Hepatocyte (in vitro differentiated cells): Measurements from ENCODE around the gene ARCN1. TPM values are rescaled to one million over a fixed set of nuclear protein-coding genes. Genes with fewer than 3 reads are reported as not detected.
"Not testable (repeated sequence)": the region's sequence is repeated elsewhere in the genome, so short reads cannot be mapped to it uniquely, and the experiment has no call there.

Experiments
- DNase-seq: peaks from one replicate; pipeline ENCODE4 v3.0.0-alpha.2; 2016; ENCODE audit warnings: low spot score
- H2AFZ ChIP-seq: fragments of 200-600 bp; sonication (generic); 2 replicates; pipeline ENCODE4 v1.6.0; 2016; ENCODE audit warnings: antibody characterized with exemption, mild to moderate bottlenecking
- H3K27ac ChIP-seq: fragments of 200-600 bp; sonication (generic); 2 replicates; pipeline ENCODE4 v1.5.1; 2016; ENCODE audit warnings: mild to moderate bottlenecking
- H3K27me3 ChIP-seq: fragments of 200-600 bp; sonication (generic); 2 replicates; pipeline ENCODE4 v1.6.1; 2016
- H3K36me3 ChIP-seq: fragments of 200-600 bp; sonication (generic); replicated peaks from 2 replicates; pipeline ENCODE4 v1.5.1; 2016; ENCODE audit warnings: low read depth; ENCODE audit not compliant: insufficient read depth
- H3K4me1 ChIP-seq: fragments of 200-600 bp; sonication (generic); 2 replicates; pipeline ENCODE4 v1.5.1; 2016; ENCODE audit warnings: mild to moderate bottlenecking, moderate library complexity; ENCODE audit not compliant: insufficient read depth
- H3K4me2 ChIP-seq: fragments of 200-600 bp; sonication (generic); 2 replicates; pipeline ENCODE4 v1.6.0; 2016
- H3K4me3 ChIP-seq: fragments of 200-600 bp; sonication (generic); 2 replicates; pipeline ENCODE4 v1.5.1; 2016; ENCODE audit warnings: mild to moderate bottlenecking
- H3K79me2 ChIP-seq: fragments of 200-600 bp; sonication (generic); 2 replicates; pipeline ENCODE4 v1.6.0; 2017; ENCODE audit warnings: mild to moderate bottlenecking
- H3K9me2 ChIP-seq: fragments of 200-600 bp; sonication (generic); replicated peaks from 2 replicates; pipeline ENCODE4 v1.6.0; 2017; ENCODE audit warnings: mild to moderate bottlenecking; ENCODE audit not compliant: insufficient read depth
- H3K9me3 ChIP-seq: fragments of 200-600 bp; sonication (generic); 2 replicates; pipeline ENCODE4 v1.5.1; 2016; ENCODE audit warnings: low read depth, mild to moderate bottlenecking
- H4K20me1 ChIP-seq: fragments of 200-600 bp; sonication (generic); 2 replicates; pipeline ENCODE4 v1.6.0; 2016; ENCODE audit warnings: mild to moderate bottlenecking; ENCODE audit not compliant: insufficient read depth, poor library complexity, severe bottlenecking
- EZH2 ChIP-seq: fragments of 200-600 bp; sonication (generic); IDR thresholded peaks from 2 replicates; pipeline ENCODE4 v1.6.1; 2016; ENCODE audit warnings: antibody characterized with exemption, mild to moderate bottlenecking, borderline replicate concordance
- EZH2phosphoT487 ChIP-seq: fragments of 200-600 bp; sonication (generic); IDR thresholded peaks from one replicate; pipeline ENCODE4 v1.6.1; 2018; ENCODE audit warnings: antibody characterized with exemption, mild to moderate bottlenecking, low read depth, moderate library complexity; ENCODE audit not compliant: unreplicated experiment, severe bottlenecking
- whole genome bisulfite sequencing: methylation state at CpG from one replicate; pipeline ENCODE4 v1.1.6; 2016; ENCODE audit warnings: low lambda C conversion rate; ENCODE audit errors: missing lambda C conversion rate; 5-methylcytosine and 5-hydroxymethylcytosine counted together
- polyA plus RNA-seq: library from polyadenylated mRNA; unstranded; fragments of >200 nt; fragmentation: Nextera tagmentation; extraction: Ambion mirVana; gene quantifications from 2 replicates; pipeline ENCODE4 v1.2.1, GENCODE V29; 2016
- total RNA-seq: library from RNA; depleted of rRNA; stranded (reverse); fragments of >200 nt; gene quantifications from 2 replicates; pipeline ENCODE4 v1.2.3, GENCODE V29; 2014
- TF ChIP-seq, protein P1 (sequence below): fragments of 200-600 bp; sonication (generic); IDR thresholded peaks from 2 replicates; pipeline ENCODE4 v1.5.1; 2016; ENCODE audit warnings: antibody characterized with exemption, mild to moderate bottlenecking; ENCODE audit not compliant: poor library complexity

ARCN1 gene
- total and polyA plus RNA-seq, 2 experiments from 2014 or later = 166 to 190 TPM

DNA sequence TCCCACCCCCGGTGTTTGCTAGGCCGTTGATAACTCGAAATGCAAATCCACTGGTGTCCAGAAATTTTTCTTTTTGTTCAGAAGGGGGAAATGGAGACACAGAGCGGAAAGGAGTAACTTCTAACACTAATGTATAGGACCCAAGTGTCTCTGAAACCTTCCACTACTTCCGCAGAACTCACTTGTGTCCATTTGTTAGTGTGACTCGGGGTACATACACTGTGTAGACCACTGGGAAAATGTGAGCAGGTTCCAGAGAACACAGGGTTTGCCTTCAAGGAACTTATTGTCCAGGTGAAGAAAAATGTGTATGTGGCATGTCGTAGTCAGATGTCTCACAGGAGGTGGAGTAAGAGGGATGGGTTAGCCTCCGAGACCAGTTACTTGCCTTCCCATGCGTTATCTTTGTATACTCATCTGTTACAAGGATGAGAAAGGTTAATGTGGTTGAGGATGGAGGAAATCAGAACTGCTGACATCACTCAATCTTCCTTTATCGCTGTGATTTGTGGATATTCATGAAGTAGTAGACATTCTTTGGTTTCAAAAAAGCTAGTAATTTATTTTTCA is 857 bp downstream of the ARCN1 start:
- Histone ChIP-seq H3K9me3 (no peaks in the 10 kb centered on the region), H4K20me1 (peaks cover 49% of the 10 kb centered on the region), H3K27me3 (no peaks in the 10 kb centered on the region), H3K27ac (peak overlapping the region; percentile 100), H3K4me3 (peak overlapping the region; percentile 99), H3K9me2 (no peaks in the 10 kb centered on the region), H3K36me3 (no peaks in the 10 kb centered on the region), H3K4me1 (peaks cover 13% of the 10 kb centered on the region), H3K4me2 (peak overlapping the region; percentile 86), H2AFZ (peak overlapping the region; percentile 61), H3K79me2 (peaks cover 71% of the 10 kb centered on the region)
- TF ChIP-seq, protein P1, sequence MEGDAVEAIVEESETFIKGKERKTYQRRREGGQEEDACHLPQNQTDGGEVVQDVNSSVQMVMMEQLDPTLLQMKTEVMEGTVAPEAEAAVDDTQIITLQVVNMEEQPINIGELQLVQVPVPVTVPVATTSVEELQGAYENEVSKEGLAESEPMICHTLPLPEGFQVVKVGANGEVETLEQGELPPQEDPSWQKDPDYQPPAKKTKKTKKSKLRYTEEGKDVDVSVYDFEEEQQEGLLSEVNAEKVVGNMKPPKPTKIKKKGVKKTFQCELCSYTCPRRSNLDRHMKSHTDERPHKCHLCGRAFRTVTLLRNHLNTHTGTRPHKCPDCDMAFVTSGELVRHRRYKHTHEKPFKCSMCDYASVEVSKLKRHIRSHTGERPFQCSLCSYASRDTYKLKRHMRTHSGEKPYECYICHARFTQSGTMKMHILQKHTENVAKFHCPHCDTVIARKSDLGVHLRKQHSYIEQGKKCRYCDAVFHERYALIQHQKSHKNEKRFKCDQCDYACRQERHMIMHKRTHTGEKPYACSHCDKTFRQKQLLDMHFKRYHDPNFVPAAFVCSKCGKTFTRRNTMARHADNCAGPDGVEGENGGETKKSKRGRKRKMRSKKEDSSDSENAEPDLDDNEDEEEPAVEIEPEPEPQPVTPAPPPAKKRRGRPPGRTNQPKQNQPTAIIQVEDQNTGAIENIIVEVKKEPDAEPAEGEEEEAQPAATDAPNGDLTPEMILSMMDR = no peak
- TF ChIP-seq EZH2phosphoT487 = no peak
- no peak for TF ChIP-seq EZH2
- WGBS = 5% methylated on average over 10 of the region's 10 CpGs
- DNase-seq = peak; percentile 56

DNA sequence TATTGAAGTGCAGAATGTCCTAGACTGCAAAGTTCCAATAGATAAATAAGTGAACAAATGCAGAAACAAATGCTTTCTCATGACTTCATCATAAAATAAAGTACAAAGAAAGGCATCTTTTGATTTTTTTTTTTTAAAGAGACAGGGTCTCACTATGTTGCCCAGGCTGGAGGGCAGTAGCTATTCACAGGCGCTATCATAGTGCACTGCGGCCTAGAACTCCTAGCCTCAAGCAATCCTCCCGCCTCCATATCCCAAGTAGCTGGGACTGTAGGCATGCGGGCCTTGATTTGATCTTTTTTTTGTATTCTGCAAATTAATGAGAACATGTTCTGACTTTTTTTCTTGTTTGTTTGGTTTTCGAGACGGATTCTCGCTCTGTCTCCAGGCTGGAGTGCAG is 2.4 kb downstream of the ARCN1 start:
- H3K9me2 ChIP-seq = no peaks in the 10 kb centered on the region
- peak overlapping the region; percentile 86 for H3K4me2 ChIP-seq
- TF ChIP-seq EZH2 = no peak
- TF ChIP-seq, protein P1 = no peak
- no peak for TF ChIP-seq EZH2phosphoT487
- no peaks in the 10 kb centered on the region for H3K27me3 ChIP-seq
- peaks cover 87% of the 10 kb centered on the region for H3K79me2 ChIP-seq
- DNase-seq = no peak
- H3K4me1 ChIP-seq = peaks cover 13% of the 10 kb centered on the region
- no peaks in the 10 kb centered on the region for H3K36me3 ChIP-seq
- H3K27ac ChIP-seq = no peak overlapping the region
- H3K9me3 ChIP-seq = no peaks in the 10 kb centered on the region
- H4K20me1 ChIP-seq = peaks cover 64% of the 10 kb centered on the region
- WGBS = 90% methylated on average over 7 of the region's 7 CpGs
- H3K4me3 ChIP-seq = peak overlapping the region; percentile 6
- no peak overlapping the region for H2AFZ ChIP-seq

DNA sequence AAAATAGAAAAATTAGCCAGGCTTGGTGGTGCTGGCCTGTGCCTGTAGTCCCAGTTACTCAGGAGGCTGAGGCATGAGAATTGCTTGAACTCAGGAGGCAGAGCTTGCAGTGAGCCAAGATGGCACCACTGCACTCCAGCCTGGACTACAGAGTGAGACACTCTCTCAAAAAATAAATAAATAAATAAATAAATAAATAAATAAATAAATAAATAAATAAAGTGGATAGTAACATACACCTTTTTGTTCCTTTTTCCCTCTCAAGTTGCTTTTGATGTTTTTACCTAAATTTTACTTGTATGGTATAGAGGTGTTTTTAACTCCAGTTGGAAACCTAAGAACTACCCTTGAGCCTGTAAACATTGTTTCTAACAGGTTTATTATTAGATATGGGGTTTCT is 5.8 kb downstream of the ARCN1 start:
- peaks cover 98% of the 10 kb centered on the region for H4K20me1 ChIP-seq
- H3K27ac ChIP-seq, H3K27me3 ChIP-seq, H3K36me3 ChIP-seq, H3K9me2 ChIP-seq, H2AFZ ChIP-seq, DNase-seq, H3K4me3 ChIP-seq, H3K9me3 ChIP-seq, H3K4me1 ChIP-seq: not testable (repeated sequence)
- peaks cover 100% of the 10 kb centered on the region for H3K79me2 ChIP-seq
- H3K4me2 ChIP-seq = peak overlapping the region; percentile 86

DNA sequence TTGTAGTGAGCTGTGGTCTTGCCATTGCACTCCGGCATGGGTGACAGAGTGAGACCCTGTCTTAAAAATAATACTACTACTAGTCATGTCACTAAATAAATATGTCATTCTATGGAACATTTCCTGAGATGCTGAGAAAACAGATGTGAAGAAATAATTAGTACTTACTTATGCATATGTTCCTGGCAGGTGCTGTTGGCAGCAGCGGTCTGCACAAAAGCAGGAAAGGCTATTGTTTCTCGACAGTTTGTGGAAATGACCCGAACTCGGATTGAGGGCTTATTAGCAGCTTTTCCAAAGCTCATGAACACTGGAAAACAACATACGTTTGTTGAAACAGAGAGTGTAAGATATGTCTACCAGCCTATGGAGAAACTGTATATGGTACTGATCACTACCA is 8.8 kb downstream of the ARCN1 start:
- no peak for DNase-seq
- H3K4me1 ChIP-seq = no peaks in the 10 kb centered on the region
- no peaks in the 10 kb centered on the region for H3K9me3 ChIP-seq
- WGBS = 95% methylated on average over 6 of the region's 6 CpGs
- H3K4me3 ChIP-seq = no peak overlapping the region
- no peak overlapping the region for H3K27ac ChIP-seq
- H4K20me1 ChIP-seq = peaks cover 87% of the 10 kb centered on the region
- no peaks in the 10 kb centered on the region for H3K9me2 ChIP-seq
- TF ChIP-seq, protein P1 = no peak
- no peak for TF ChIP-seq EZH2
- TF ChIP-seq EZH2phosphoT487 = no peak
- H2AFZ ChIP-seq = no peak overlapping the region
- no peak overlapping the region for H3K4me2 ChIP-seq
- H3K79me2 ChIP-seq = peaks cover 98% of the 10 kb centered on the region
- H3K36me3 ChIP-seq = peaks cover 5% of the 10 kb centered on the region
- no peaks in the 10 kb centered on the region for H3K27me3 ChIP-seq
